Measurements from ENCODE around the gene TOM1.

- TF ChIP-seq POLR2A (IDR thresholded peaks at IDR 0.05) (no peak), CTCF (IDR thresholded peaks at IDR 0.05) (no peak), POLR2AphosphoS5 (IDR thresholded peaks at IDR 0.05) (no peak), EP300 (IDR thresholded peaks at IDR 0.05) (no peak)
Observed at GRCh38 chr22:35325209-35325608, 25.5 kb downstream of the TOM1 start.

Data from gastroesophageal sphincter (tissue), 3 donors.